ENCODE data around the gene SPATS2.

DNA sequence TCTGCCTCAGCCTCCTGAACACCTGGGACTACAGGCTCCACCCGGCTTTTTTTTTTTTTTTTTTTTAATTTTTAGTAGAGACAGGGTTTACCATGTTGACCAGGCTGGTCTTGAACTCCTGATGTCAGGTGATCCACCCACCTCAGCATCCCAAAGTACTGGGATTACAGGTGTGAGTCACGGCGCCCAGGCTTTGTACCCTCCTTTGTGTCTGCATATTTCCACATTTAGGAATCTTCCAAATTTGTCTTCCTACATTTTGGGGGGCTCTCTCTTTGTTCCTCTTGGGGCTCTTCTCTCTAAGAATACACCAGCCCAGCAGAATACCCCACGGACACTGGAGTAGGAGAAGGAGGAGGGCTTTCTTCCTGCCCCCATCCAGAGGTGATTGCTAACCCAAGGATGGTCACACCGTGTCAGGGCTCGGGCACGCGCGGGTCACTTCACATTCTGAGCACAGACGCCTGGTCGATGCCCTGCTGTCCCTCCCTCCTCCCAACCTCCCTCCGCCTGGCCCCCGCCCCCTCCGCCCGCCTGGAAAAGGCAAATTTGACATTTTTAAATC, 22.7 kb upstream of the SPATS2 start:
- TF ChIP-seq YY1 (IDR thresholded peaks at IDR 0.05; ENCODE audit: insufficient read depth, insufficient read length) (no peak), ZNF274 (IDR thresholded peaks at IDR 0.05; ENCODE audit: low read depth, low read length) (no peak), SUZ12 (IDR thresholded peaks at IDR 0.05; ENCODE audit: extremely low read depth, insufficient read depth, insufficient read length) (no peak)
